Measurements from ENCODE around the gene DERA.
"Not testable (repeated sequence)": the region's sequence is repeated elsewhere in the genome, so short reads cannot be mapped to it uniquely, and the experiment has no call there.

DERA gene

GRCh38 chr12:15963271-15963670 lies 52.1 kb downstream of the DERA start:
- no peak for DNase-seq (ENCODE audit: low read depth, low spot score)

DNA sequence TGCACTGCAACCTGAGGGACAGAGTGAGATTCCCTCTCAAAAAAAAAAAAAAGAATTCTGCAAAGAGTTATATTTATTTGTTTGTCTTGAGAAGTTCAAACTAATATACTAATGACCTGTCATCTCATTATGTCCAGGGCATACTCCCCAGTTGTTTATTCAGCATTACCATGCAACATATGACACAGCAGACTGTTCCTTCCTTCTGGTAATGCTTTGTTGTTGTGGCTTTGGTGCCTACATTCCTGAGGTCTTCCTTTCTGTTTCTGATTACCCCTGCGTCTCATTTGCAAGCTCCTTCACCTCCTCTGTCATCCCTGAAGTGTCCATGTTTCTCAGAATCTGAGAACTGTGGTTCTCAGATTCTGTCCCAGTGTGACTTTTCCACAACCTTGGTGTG lies 55.3 kb downstream of the DERA start:
- DNase-seq (ENCODE audit: low read depth, low spot score), result peak; percentile 68

DNA sequence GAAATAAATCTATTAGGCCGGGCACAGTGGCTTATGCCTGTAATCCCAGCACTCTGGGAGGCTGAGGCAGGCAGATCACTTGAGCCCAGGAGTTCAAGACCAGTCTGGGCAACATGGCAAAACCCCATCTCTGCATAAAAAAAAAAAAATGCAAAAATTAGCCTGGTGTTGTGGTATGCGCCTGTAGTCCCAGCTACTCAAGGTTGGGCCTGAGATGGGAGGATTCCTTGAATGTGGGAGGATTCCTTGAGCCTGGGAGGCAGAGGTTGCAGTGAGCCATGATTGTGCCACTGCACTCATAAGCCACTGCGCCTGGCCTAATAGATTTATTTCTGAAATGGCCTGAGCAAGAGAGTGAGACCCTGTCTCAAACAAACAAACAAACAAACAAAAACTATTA lies 55.9 kb downstream of the DERA start:
- DNase-seq (ENCODE audit: low read depth, low spot score), result not testable (repeated sequence)

- no peak for DNase-seq (ENCODE audit: low read depth, low spot score)
Observed at GRCh38 chr12:15971211-15971610, 60.1 kb downstream of the DERA start.

GRCh38 chr12:15972894-15973293 lies 61.8 kb downstream of the DERA start:
- DNase-seq (ENCODE audit: low read depth, low spot score), result no peak

GRCh38 chr12:15977999-15978951 lies 67.1 kb downstream of the DERA start:
- peak; percentile 79 for DNase-seq (ENCODE audit: low read depth, low spot score)

- DNase-seq (ENCODE audit: low read depth, low spot score), result peak; percentile 86
Observed at GRCh38 chr12:15979096-15980092, 68.3 kb downstream of the DERA start.

DNA sequence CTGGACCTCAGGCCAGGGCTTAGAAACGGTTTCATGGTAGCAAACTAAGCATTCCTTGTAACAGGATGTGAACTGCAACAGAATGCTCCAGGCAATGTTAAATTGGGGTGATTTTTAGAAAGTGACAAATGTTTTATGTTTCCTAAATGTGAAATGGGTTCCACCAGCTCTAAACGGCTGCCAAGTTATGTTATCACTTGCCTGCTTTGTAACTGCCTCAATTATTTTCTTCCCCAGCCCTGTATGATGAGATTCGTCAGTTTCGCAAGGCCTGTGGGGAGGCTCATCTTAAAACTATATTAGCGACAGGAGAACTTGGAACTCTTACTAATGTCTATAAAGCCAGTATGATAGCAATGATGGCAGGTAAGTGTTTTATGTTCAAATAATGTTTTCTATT lies 70.9 kb downstream of the DERA start:
- no peak for DNase-seq (ENCODE audit: low read depth, low spot score)

- DNase-seq (ENCODE audit: low read depth, low spot score), result peak; percentile 60
Observed at GRCh38 chr12:15982471-15982870, 71.3 kb downstream of the DERA start.

DNA sequence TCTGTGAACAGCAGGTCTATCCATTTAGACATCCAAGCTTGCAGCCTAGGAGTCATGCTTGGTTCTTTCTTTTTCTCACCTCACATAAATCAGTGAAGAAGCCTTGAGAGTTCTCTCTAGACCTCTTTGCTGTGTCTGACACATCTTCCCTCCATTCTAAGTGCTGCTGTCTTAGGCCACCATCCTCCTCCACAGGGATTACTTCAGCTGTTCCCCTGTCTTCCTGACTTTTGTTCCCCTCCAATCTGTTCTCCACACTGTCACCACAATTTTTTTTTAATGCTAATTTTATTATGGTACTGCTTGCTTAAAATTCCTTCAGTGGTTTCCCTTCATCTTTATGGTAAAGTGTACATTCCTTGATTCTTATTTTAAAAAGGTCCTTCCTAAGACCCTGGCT lies 71.8 kb downstream of the DERA start:
- DNase-seq (ENCODE audit: low read depth, low spot score), result peak; percentile 11

- DNase-seq (ENCODE audit: low read depth, low spot score), result no peak
Observed at GRCh38 chr12:15984097-15984800, 73.1 kb downstream of the DERA start.

DNA sequence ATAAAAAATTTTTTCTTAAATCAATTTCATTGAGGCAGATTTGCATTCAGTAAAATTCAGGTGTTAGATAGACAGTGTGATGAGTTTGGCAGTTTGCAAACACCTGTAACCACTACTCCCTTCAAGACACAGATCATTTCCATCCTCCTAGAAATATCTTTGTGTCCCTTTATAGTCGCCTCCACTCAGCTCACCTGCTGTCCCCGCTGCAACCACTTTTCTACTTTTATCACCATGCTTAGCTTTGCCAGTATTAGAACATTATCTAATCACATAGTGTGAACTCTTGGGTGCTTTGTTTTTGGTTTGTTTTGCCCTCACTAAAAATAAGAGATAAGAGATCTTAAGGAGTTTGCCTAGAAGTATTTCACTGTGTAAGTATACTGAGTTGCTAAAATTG lies 73.8 kb downstream of the DERA start:
- DNase-seq (ENCODE audit: low read depth, low spot score), result no peak

GRCh38 chr12:15987696-15988095 lies 76.6 kb downstream of the DERA start:
- no peak for DNase-seq (ENCODE audit: low read depth, low spot score)

- DNase-seq (ENCODE audit: low read depth, low spot score), result no peak
Observed at GRCh38 chr12:15988983-15989755, 78.0 kb downstream of the DERA start.

- no peak for DNase-seq (ENCODE audit: low read depth, low spot score)
Observed at GRCh38 chr12:15995801-15996200, 84.7 kb downstream of the DERA start.

DNA sequence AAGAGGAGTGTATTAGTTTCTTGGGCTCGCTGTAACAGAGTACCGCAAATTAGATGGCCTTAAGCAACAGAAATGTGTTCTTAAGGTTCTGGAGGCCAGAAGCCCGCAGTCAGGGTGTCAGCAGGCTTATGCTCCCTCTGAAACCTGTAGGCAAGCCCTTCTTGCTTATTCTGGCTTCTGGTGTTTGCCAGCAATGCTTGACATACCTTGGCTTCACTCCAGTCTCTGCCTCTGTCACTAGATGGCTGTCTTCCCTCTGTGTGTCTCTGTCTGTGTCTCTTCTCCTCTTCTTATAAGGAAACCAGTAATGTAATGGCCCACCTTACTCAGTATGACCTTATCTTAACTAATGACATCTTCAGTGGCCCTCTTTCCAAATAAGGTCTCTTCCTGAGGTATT lies 85.1 kb downstream of the DERA start:
- peak; percentile 65 for DNase-seq (ENCODE audit: low read depth, low spot score)

- no peak for DNase-seq (ENCODE audit: low read depth, low spot score)
Observed at GRCh38 chr12:15996948-15997347, 85.8 kb downstream of the DERA start.

DNA sequence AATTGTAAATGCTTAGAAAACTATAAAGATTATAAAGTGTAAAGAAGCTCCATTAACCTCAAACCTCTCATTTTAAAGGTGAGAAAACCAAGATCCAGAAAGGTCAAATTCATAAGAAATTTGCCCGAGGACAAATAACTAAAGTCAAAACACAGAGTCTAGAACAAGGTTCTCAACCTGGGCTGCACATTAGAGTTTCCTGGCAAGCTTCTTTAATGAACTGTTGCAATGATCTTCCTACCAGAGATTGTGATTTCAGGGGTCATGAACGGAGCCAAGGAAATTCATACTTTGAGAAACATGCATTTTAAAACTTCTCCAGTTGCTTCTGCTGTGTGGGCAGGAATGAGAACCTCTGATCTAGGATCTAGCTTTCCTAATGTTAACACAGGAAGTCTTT lies 86.8 kb downstream of the DERA start:
- no peak for DNase-seq (ENCODE audit: low read depth, low spot score)

GRCh38 chr12:16002880-16003279 lies 91.7 kb downstream of the DERA start:
- no peak for DNase-seq (ENCODE audit: low read depth, low spot score)

GRCh38 chr12:16003460-16003859 lies 92.3 kb downstream of the DERA start:
- no peak for DNase-seq (ENCODE audit: low read depth, low spot score)

DNA sequence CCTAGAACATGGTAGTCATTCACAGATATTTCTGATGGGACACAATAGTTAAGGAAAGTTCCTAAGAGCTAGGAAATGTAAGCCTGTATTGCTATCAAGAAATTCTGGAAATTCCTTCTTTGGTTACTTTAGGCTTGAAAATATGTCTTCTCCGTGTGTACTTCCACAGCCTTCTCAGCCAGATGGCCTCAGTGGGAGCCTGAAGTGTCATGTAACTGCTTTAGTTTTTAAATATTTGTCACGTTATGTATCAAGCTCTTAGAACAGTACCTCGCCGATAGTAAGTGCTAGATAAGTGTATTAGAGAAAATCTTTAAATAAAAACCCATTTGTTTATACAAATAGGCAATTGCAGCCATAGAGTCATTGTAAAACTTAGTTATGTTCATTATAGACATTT lies 95.6 kb downstream of the DERA start:
- no peak for DNase-seq (ENCODE audit: low read depth, low spot score)

All from astrocyte of the hippocampus (primary cell).